Osteoblast (primary cell): ENCODE data around the gene DAP. TPM values are rescaled to one million over a fixed set of nuclear protein-coding genes. Genes with fewer than 3 reads are reported as not detected.

ENCODE experiments used
- DNase-seq: peaks from one replicate; pipeline ENCODE4 v3.0.0; 2011; ENCODE audit warnings: low spot score, mixed read lengths; ENCODE audit not compliant: insufficient read length; ENCODE audit errors: missing footprints
- H2AFZ ChIP-seq: 2 replicates; pipeline ENCODE4 v1.6.0; 2011; ENCODE audit warnings: mild to moderate bottlenecking, low read length
- H3K27ac ChIP-seq: 2 replicates; pipeline ENCODE4 v1.5.1; 2011; ENCODE audit warnings: mild to moderate bottlenecking, low read depth, low read length, moderate library complexity
- H3K27me3 ChIP-seq: 2 replicates; pipeline ENCODE4 v1.6.0; 2012; ENCODE audit warnings: mild to moderate bottlenecking, control low read depth, inconsistent platforms, low read length, moderate library complexity; ENCODE audit not compliant: insufficient read depth
- H3K36me3 ChIP-seq: 2 replicates; pipeline ENCODE4 v1.5.1; 2011; ENCODE audit warnings: mild to moderate bottlenecking, low read length, control low read depth, moderate library complexity; ENCODE audit not compliant: insufficient read depth
- H3K4me1 ChIP-seq: 2 replicates; pipeline ENCODE4 v1.5.1; 2011; ENCODE audit warnings: mild to moderate bottlenecking, low read length, control low read depth, moderate library complexity; ENCODE audit not compliant: insufficient read depth
- H3K4me2 ChIP-seq: 2 replicates; pipeline ENCODE4 v1.6.0; 2011; ENCODE audit warnings: mild to moderate bottlenecking, low read length; ENCODE audit not compliant: insufficient read depth
- H3K4me3 ChIP-seq: fragments of 200-600 bp; sonication (generic); 3 replicates; pipeline ENCODE4 v1.5.1; 2012; ENCODE audit warnings: mild to moderate bottlenecking, low read length, inconsistent platforms; ENCODE audit not compliant: insufficient read depth
- H3K79me2 ChIP-seq: 2 replicates; pipeline ENCODE4 v1.6.0; 2012; ENCODE audit warnings: mild to moderate bottlenecking, low read length, control low read depth, inconsistent platforms; ENCODE audit not compliant: insufficient read depth
- H3K9me3 ChIP-seq: 2 replicates; pipeline ENCODE4 v1.5.1; 2011; ENCODE audit warnings: low read depth, low read length, control low read depth
- H4K20me1 ChIP-seq: 2 replicates; pipeline ENCODE4 v1.6.0; 2012; ENCODE audit warnings: mild to moderate bottlenecking, low read length, control low read depth; ENCODE audit not compliant: insufficient read depth
- total RNA-seq: library from RNA; depleted of rRNA; stranded (reverse); fragments of >200 nt; gene quantifications from 2 replicates; pipeline ENCODE4 v1.2.3, GENCODE V29; 2012
- TF ChIP-seq, protein P1 (sequence below): IDR thresholded peaks from 2 replicates; pipeline ENCODE4 v1.5.1; 2011; ENCODE audit warnings: mild to moderate bottlenecking, low read depth, low read length, moderate library complexity; ENCODE audit errors: extremely low read depth

Gene DAP
- total RNA-seq, 1 donor = 31.1 TPM

DNA sequence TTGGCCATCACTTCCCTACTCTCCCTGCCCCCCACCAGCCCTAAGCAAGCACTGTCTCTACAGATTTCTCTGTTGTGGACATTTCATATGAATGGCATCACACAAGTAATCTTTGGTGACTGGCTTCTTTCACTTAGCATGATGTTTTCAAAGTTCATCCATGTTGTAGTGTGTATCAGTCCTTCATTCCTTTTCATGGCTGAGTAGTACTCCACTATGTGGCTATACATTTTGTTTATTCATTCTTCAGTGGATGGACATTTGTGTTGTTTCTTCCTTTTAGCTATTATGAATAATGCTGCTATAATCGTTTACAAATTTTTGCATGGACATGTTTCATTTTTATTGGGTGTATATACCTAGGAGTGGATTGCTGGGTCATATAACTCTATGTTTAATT, 84.1 kb downstream of the DAP start:
- H3K36me3 ChIP-seq = peaks cover 38% of the 10 kb centered on the region
- no peaks in the 10 kb centered on the region for H3K9me3 ChIP-seq
- no peak for DNase-seq
- no peak overlapping the region for H2AFZ ChIP-seq
- TF ChIP-seq, protein P1, sequence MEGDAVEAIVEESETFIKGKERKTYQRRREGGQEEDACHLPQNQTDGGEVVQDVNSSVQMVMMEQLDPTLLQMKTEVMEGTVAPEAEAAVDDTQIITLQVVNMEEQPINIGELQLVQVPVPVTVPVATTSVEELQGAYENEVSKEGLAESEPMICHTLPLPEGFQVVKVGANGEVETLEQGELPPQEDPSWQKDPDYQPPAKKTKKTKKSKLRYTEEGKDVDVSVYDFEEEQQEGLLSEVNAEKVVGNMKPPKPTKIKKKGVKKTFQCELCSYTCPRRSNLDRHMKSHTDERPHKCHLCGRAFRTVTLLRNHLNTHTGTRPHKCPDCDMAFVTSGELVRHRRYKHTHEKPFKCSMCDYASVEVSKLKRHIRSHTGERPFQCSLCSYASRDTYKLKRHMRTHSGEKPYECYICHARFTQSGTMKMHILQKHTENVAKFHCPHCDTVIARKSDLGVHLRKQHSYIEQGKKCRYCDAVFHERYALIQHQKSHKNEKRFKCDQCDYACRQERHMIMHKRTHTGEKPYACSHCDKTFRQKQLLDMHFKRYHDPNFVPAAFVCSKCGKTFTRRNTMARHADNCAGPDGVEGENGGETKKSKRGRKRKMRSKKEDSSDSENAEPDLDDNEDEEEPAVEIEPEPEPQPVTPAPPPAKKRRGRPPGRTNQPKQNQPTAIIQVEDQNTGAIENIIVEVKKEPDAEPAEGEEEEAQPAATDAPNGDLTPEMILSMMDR = no peak
- no peak overlapping the region for H3K27ac ChIP-seq
- H3K4me2 ChIP-seq = no peak overlapping the region
- no peaks in the 10 kb centered on the region for H3K27me3 ChIP-seq
- no peaks in the 10 kb centered on the region for H3K4me1 ChIP-seq
- H4K20me1 ChIP-seq = peaks cover 6% of the 10 kb centered on the region
- no peaks in the 10 kb centered on the region for H3K79me2 ChIP-seq
- no peak overlapping the region for H3K4me3 ChIP-seq

DNA sequence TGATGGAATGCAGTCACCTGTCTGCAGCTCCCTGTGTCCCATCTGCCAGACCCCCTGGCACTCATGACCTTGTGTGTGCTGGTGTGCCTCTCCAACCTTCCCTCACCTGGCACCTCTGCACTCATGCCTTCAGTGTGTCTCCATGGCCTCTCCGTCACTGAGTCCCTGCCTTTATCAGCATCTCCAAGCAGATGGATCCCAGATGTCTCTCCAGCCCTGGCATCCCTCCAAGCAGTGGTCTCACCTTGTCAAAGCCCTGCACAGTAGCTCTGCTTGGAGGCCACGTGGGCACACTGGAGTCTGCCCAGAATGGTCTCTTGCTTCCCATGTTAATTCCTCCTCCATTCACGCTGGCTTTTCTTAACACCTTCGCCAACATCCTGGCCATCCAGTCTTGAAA, 84.8 kb downstream of the DAP start:
- H4K20me1 ChIP-seq = peaks cover 4% of the 10 kb centered on the region
- no peak overlapping the region for H3K27ac ChIP-seq
- H3K4me1 ChIP-seq = no peaks in the 10 kb centered on the region
- TF ChIP-seq, protein P1 = no peak
- no peak overlapping the region for H2AFZ ChIP-seq
- DNase-seq = no peak
- H3K79me2 ChIP-seq = no peaks in the 10 kb centered on the region
- no peak overlapping the region for H3K4me2 ChIP-seq
- H3K4me3 ChIP-seq = no peak overlapping the region
- H3K36me3 ChIP-seq = peaks cover 38% of the 10 kb centered on the region
- H3K27me3 ChIP-seq = no peaks in the 10 kb centered on the region
- no peaks in the 10 kb centered on the region for H3K9me3 ChIP-seq

DNA sequence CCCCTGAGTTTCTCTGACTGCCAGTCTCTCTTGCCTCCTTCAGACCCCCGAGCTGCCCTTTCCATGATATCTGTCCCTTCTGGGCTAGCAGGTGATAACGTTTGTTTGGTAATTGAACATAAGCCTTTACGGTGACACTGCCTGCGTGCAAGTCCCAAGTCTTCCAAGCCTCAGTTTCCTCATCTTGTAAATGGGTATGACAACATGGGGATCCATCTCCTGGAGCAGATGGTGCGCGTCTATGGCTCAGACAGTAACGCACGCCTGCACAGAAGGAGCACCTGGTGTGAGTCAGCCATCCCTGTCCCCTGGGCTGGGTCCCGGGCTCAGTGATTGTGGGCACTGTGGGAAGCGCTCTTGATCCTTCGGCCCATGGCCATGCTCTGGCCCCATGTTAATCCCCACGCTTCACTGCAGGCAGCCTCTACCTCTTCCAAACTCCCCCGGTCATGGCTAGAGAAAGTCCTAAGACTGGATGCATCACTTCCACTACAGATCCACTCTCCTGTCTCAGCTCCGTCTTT, 85.8 kb downstream of the DAP start:
- no peaks in the 10 kb centered on the region for H3K27me3 ChIP-seq
- H3K36me3 ChIP-seq = peaks cover 28% of the 10 kb centered on the region
- H3K4me2 ChIP-seq = no peak overlapping the region
- H4K20me1 ChIP-seq = no peaks in the 10 kb centered on the region
- H3K4me1 ChIP-seq = no peaks in the 10 kb centered on the region
- no peak for DNase-seq
- no peak overlapping the region for H3K4me3 ChIP-seq
- no peaks in the 10 kb centered on the region for H3K79me2 ChIP-seq
- H3K27ac ChIP-seq = no peak overlapping the region
- H2AFZ ChIP-seq = no peak overlapping the region
- no peaks in the 10 kb centered on the region for H3K9me3 ChIP-seq
- TF ChIP-seq, protein P1 = no peak

DNA sequence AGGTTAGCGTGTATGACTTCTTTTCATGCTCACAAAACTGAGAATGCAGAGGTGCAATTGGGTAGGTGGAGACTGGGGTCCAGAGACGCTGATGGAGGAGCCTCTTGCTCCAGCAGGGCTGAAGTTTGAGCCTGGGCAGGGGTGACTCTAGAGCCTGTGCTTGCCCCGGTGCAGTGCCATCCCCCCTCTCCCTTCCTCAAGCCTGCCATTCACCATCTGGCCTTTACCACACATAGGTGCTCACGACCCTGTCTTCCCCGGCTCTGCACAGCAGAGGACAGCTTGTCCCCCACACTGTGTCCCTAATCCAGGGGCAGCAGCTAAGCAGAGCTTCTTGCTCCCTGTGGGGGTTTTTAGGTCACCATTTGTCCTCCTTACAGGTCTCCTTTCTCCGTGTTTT, 86.5 kb downstream of the DAP start:
- TF ChIP-seq, protein P1 = no peak
- H3K4me3 ChIP-seq = no peak overlapping the region
- no peak for DNase-seq
- H3K27ac ChIP-seq = no peak overlapping the region
- no peak overlapping the region for H2AFZ ChIP-seq
- no peaks in the 10 kb centered on the region for H3K79me2 ChIP-seq
- no peaks in the 10 kb centered on the region for H4K20me1 ChIP-seq
- peaks cover 22% of the 10 kb centered on the region for H3K36me3 ChIP-seq
- H3K4me2 ChIP-seq = no peak overlapping the region
- no peaks in the 10 kb centered on the region for H3K9me3 ChIP-seq
- H3K4me1 ChIP-seq = no peaks in the 10 kb centered on the region
- no peaks in the 10 kb centered on the region for H3K27me3 ChIP-seq
